SKM-1 (cell line): ENCODE data around the gene BAIAP2.
"Not testable (repeated sequence)": the region's sequence is repeated elsewhere in the genome, so short reads cannot be mapped to it uniquely, and the experiment has no call there.

Source experiments
- DNase-seq: peaks from one replicate; lab custom pipeline; 2025; ENCODE audit not compliant: unreplicated experiment; lab: John Stamatoyannopoulos, UW

BAIAP2 gene

DNA sequence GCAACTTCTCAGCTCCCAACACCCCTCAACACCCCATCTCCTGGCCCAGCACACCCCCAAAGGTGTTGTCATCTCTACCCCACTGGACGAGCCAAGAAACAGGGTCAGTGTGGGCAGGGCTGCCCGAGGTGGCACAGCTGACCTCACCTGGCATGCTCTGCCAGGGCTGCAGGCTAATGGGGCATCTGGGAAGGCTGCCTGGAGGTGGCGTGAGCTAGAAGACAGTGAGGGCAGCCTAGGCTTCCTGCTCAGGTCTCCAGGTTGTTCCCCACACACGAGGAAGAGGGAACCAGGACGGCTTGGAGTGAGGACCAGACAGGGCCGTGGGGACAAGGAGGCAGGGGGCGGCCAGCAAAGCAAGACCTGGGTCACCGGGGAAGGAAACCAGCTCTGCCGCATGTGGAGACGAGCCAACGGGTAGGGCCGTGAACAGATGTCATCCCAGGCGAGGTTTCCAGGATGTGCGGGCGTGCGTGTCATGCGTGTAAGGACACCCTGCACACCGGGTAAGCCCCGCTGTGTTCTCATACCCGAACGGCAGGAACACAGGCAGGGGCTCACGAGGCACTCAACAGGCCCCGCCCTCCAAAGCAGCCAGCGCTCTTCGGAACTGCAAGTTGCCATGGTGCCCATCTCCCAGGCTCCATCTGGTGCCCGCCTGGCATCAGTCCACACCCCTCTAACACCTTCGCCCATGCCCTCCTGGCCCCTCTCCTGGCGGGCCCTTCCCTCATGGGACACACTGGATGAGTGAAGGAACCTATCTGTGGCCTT is 100.7 kb downstream of the BAIAP2 start:
- DNase-seq: no peak

DNA sequence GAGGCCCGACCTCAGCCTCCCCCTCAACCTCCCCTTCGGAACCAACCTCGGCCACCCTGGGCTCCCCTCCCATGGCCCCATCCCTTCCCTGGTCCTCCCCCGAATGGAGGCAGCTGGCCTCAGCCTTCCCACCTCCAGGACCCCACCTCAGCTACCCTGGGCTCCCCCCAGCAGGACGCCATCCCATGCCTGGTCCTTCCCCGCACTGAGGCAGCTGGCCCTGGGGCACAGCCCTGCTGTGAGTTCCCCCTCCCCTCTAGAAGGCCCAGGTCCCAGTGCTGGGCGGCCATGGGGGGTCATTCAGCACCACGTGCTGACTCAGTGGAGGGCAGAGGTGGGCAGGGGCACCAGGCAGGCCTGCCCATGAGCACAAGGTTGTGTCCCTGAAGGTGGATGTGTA is 101.4 kb downstream of the BAIAP2 start:
- no peak for DNase-seq

- DNase-seq: no peak
Observed at GRCh38 chr17:81137248-81137647, 102.3 kb downstream of the BAIAP2 start.

- no peak for DNase-seq
Observed at GRCh38 chr17:81138083-81138482, 103.1 kb downstream of the BAIAP2 start.

- no peak for DNase-seq
Observed at GRCh38 chr17:81138500-81138899, 103.5 kb downstream of the BAIAP2 start.

DNA sequence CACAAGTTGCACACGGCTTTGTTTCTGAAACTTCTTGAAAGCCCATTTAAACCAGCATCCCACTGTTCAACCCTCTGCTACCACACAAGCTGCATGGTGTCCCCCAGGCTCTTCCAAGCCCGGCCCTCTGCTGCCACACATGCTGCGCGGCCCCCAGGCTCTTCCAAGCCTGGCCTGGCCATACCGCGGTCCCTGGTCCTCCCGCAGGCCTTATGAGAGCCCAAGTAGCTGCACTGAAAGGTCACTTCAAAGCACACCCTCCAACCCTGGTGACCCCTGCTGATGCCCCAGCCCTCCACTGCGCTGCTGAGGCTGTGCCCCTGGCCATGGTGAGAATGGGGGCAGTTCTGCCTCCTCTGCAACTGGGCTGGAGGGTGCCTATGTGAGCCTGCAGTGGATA is 104.5 kb downstream of the BAIAP2 start:
- DNase-seq: no peak

DNA sequence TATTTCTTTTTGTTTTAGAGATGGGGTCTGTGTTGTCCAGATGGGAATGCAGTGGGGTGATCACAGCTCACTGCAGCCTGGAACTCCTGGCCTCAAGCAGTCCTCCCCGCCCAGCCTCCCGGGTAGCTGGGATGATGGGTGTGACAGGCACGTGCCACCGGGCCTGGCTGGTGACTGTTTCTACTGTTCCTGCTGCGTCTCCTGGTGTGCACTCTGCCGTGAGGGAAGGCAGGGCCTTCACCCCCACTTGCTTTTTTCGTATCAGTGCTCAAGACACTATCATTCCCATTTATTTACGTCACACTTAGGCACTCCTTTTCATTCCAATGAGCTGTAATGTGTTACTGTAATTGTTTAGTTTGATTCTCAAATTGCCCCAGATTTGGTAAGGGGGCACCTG is 105.1 kb downstream of the BAIAP2 start:
- no peak for DNase-seq

DNA sequence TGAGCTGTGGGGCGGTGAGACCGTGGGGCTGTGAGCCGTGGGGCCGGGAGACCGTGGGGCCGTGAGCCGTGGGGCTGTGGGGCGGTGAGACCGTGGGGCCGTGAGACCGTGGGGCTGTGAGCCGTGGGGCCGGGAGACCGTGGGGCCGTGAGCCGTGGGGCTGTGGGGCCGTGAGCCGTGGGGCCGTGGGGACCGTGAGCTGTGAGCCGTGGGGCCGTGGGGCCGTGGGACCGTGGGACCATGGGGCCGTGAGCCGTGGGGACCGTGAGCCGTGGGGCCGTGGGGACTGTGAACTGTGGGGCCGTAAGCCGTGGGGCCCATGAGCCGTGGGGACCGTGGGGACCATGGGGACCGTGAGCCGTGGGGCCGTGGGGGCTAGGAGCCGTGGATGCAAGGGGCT is 105.7 kb downstream of the BAIAP2 start:
- no peak for DNase-seq

DNA sequence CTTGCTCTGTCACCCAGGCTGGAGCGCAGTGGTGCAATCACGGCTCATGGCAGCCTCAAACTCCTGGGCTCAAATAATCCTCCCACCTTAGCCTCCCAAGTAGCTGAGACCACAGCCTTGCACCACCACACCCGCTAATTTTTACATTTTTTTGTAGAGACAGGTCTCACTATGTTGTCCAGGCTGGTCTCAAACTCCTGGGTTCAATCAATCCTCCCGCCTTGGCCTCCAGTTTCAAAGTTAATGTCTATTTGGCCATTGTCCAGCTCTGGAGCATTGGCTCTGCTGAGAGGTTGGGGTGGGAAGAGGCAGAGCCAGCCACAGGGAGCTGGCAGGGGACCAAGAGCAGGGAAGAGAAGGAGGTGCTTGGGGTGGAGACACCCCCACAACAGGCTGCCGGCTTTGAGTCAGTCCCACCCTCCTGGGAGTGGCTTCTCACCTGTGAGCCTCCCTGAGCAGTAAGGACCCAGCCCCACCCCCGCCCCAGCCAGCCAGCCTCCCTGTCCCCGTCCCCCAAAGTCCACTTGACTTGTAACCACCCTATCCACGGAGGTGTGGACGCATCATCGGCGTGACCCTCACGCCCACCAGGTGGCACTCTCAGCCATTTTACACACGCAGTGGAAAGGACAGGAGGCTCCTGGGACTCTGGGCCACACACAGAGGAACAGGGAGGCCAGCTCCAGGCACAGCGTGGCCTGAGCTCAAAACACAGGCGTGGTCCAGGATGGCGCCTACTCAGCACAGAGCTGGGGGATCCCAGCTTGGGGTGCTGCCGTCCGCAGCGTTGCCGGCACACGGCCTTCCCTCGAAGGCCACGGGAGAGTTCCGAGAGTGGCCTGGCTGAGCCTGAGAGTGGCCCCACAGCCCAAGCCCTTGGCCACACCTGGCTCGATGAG is 107.6 kb downstream of the BAIAP2 start:
- peak; percentile 24 for DNase-seq

DNA sequence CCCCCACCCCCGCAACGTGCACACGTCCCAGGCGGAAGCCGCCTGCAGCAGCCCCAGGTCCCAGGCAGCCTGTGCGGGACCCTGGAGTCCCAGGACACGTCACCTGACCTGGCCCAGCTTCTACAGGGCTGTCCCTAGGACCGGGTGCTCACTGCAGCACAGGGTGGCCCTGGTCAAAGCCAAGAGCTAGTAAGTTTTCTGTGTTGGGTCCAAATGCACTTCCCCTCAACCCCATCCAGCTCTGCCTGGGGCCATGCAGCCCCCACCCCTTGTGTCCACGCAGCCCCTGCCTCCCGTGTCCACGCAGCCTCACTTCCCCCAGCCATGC is 108.2 kb downstream of the BAIAP2 start:
- DNase-seq: no peak

- no peak for DNase-seq
Observed at GRCh38 chr17:81143717-81144422, 108.9 kb downstream of the BAIAP2 start.

GRCh38 chr17:81144423-81144781 is 109.5 kb downstream of the BAIAP2 start:
- DNase-seq: no peak

GRCh38 chr17:81146208-81146607 is 111.3 kb downstream of the BAIAP2 start:
- not testable (repeated sequence) for DNase-seq

- DNase-seq: no peak
Observed at GRCh38 chr17:81147701-81148100, 112.8 kb downstream of the BAIAP2 start.

DNA sequence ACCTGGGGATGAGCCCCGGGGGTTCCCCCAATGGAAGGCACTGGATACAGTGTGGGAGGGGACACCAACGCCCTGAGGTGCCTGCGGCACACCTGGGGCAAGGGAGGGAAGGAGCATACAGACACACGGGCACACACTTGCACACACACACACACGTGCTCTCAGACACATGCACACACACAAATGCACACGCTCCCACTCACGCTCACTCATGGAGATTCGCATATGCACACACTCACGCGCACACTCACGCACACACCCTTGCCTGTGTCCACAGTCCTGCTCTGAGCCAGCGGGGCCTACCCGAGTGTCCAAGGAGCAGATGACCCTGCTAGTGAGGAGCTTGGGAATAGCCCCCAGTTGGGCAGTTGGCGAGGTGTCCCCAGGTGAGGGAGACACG is 113.6 kb downstream of the BAIAP2 start:
- no peak for DNase-seq

DNA sequence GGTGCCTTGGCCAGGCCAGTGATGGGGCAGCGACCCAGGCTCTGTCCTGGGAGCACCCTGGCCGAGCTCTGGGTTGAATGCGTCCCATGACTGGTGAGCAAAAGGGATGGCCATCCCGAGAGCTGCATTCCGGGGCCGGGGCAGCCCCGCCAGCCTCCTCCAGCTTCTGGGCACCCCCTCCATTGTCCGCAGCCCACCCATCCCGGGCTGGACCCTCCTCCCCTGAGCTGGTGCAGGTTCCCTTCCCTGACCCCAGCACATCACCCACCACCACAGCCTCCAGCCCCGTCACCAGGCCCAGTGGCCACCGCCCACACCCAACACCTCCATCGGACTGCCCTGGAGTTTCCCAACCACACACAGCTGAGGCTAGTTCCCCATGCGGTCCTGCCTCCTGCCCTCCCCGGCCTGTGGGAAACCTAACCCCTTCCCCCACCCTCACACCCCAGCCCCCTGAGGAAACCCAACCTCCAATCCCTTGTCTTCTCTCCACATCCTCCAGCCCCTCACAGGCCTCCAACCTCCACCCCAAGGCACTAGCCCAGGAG is 114.1 kb downstream of the BAIAP2 start:
- no peak for DNase-seq

DNA sequence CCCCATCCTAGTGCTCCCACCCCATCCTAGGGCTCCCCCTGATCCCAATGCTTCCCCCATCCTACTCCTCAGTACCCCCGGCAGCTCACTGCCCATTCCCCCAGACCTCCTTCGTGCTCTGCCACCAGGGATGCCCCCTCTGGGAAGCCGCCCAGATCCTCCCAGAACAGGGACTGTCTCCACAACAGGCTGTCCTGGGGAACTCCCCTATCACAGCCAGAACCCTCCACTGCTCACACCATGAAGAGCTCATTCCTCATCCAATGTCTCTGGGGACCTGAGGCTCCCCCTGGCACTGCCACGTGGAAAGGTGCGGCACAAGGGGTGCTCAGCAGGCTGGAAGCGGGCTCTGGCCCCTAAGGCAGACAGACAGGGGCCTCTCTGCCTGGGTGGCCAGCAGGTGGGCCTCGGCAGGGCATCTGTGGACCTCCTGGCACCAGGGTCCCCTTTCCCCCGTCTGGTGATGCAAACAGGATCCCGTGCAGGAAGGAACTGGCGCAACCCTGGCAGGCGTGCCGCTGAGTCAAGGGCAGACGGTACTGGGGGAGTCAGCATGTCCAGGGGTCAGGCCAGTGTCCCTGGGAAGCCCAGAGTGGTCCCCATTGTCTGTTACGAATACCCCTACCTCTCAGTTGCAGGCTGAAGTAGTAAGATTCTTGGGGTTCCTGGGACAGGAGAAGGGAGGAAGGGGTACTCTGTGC is 115.6 kb downstream of the BAIAP2 start:
- peak; percentile 18 for DNase-seq

DNA sequence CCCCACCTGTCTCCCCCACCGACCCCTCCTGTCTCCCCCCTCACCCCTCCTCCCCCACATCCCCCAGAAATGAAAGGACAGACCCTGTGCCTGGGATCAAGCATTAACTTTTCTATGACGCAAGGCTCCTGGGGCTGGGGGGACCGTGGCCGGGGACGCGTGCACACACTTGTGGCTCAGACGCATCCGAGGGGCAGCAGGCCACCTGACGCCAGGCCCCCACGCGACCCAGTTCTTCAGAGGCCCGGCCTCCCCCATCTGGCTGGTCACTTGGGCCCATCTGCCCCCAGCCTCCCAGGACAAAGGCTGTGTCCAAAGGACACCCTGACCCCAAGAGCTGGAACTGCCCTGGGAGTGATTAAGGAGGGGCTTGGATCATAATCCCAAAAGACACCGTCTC is 116.3 kb downstream of the BAIAP2 start:
- DNase-seq: no peak

DNA sequence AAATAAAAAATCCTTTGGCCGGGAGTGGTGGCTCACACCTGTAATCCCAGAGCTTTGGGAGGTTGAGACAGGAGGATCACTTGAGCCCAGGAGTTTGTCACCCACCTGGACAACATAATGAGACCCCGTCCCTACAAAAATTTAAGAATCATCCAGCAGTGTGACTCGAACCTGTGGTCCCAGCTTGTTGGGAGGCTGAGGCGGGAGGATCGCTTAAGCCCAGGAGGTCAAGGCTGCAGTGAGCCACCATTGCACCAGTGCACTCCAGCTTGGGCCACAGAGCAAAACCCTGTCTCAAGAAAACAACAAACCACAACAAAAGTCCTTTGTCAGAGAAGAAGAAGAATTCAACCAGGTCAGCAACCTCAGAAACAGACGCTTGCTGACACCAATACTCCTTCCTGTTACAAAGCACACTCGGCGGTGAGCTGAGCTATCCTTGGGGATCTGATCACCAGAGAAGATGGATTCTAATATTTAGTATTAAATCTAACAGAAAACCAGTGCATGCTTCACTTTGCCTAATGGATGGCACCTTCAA is 117.4 kb downstream of the BAIAP2 start:
- no peak for DNase-seq

- DNase-seq: no peak
Observed at GRCh38 chr17:81153340-81153803, 118.4 kb downstream of the BAIAP2 start.

- not testable (repeated sequence) for DNase-seq
Observed at GRCh38 chr17:81154016-81154415, 119.1 kb downstream of the BAIAP2 start.
